ENCODE results near the gene CDHR2.

CDHR2 gene

DNA sequence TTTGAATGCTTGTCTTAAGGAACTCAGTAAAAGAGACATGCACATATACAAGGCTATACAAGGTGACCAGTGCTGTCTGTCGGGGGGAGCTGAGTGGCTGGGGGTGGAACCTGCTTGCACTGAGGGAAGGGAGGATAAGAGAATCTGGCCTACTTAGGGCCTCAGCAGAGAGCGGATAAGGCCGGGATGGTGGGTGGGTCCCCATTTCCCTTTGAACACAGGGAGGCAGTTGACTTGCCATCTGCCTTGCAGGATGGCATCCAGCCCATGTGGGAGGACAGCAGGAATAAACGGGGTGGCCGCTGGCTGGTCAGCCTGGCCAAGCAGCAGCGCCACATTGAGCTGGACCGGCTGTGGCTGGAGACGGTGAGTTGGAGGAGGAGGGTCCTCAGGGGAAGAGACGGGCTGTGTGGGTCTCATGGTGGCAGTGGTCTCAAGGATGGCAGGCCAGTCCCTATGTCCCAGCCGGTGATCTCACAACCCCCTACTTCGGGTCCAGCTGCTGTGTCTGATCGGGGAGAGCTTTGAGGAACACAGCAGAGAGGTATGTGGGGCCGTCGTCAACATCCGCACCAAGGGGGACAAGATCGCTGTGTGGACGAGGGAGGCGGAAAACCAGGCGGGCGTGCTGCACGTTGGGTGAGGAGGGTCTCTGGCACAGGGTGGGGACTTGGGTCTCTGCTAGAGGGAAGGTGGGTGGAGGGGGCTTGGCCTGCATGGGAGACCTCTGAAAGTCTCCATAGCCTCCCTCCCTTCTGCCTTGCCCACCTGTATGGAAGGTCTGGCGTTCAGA, 95.9 kb downstream of the CDHR2 start:
- TF ChIP-seq GATA3 (IDR thresholded peaks at IDR 0.05; ENCODE audit: low read depth, low read length) (no peak), GATA2 (IDR thresholded peaks at IDR 0.05; ENCODE audit: low read depth, low read length) (no peak)
